Transverse colon (tissue), 4 donors: ENCODE results near the gene NSD1. TPM values are rescaled to one million over a fixed set of nuclear protein-coding genes. Genes with fewer than 3 reads are reported as not detected.

Experiments
- DNase-seq: peaks from one replicate; pipeline ENCODE4 v3.0.0-alpha.2; 2019
- H3K27ac ChIP-seq, 4 donors: fragments of 200-600 bp; sonication (generic); 2 replicates each; pipeline ENCODE4 v1.5.1; 2016 to 2018; ENCODE audit warnings: inconsistent platforms in 4 of 4
- H3K27me3 ChIP-seq: fragments of 200-600 bp; sonication (generic); 2 replicates; pipeline ENCODE4 v1.5.1; 2017; ENCODE audit warnings: inconsistent platforms
- H3K36me3 ChIP-seq, 4 donors: fragments of 200-600 bp; sonication (generic); 2 replicates each; pipeline ENCODE4 v1.5.1; 2017 to 2019; ENCODE audit warnings: inconsistent platforms in 4 of 4
- H3K4me1 ChIP-seq, 4 donors: fragments of 200-600 bp; sonication (generic); 2 replicates each; pipeline ENCODE4 v1.5.1; 2017 to 2020; ENCODE audit warnings: inconsistent platforms in 4 of 4
- H3K4me3 ChIP-seq, 4 donors: fragments of 200-600 bp; sonication (generic); 1 replicate in 1 of 4; 2 replicates in 3 of 4; pipeline versions ENCODE4 v1.5.1 to v1.6.1; 2017 to 2019; ENCODE audit warnings: inconsistent platforms in 4 of 4
- H3K9me3 ChIP-seq, 2 donors: fragments of 200-600 bp; sonication (generic); 2 replicates each; pipeline ENCODE4 v1.5.1; 2017 to 2019; ENCODE audit warnings: inconsistent platforms in 2 of 2
- EP300 ChIP-seq: sonication (generic); formaldehyde crosslinking; IDR thresholded peaks from one replicate; pipeline ENCODE4 v1.6.1; 2017; ENCODE audit warnings: antibody characterized with exemption, low read depth
- POLR2A ChIP-seq: fragments of 450-650 bp; IDR thresholded peaks from one replicate; pipeline ENCODE4 v1.6.1; 2016; ENCODE audit warnings: antibody characterized with exemption, mild to moderate bottlenecking, moderate library complexity
- POLR2AphosphoS5 ChIP-seq, 3 donors: sonication (generic); formaldehyde crosslinking; IDR thresholded peaks; one replicate each; pipeline ENCODE4 v1.6.1; 2016; ENCODE audit warnings: antibody characterized with exemption in 3 of 3
- WGBS, 2 donors: methylation state at CpG; one replicate each; pipeline ENCODE4 v1.1.5; 2018; ENCODE audit warnings: low coverage in 1 of 2; 5-methylcytosine and 5-hydroxymethylcytosine counted together
- in situ Hi-C, 4 donors: fragments of 200-750 bp; cut with MboI; loops; one replicate each; pipeline versions ENCODE4 v1.15.0 to v1.15.1; 2017; ENCODE audit warnings: low sequenced_read_pairs in 3 of 4, low pct_ligation_motif_present in 1 of 4, low pct_unique_long_range_greater_than_20kb in 1 of 4
- intact Hi-C: fragments of 100-400 bp; cut with DNase I; formaldehyde crosslinking; loops from one replicate; pipeline ENCODE4 v1.15.1; 2023; ENCODE audit warnings: low total_unique reads
- total RNA-seq, 4 donors: library from RNA; depleted of rRNA; stranded (reverse); fragments of >200 nt; gene quantifications; one replicate each; pipeline ENCODE4 v1.1.0, GENCODE V29; 2016
- TF ChIP-seq, protein P1 (sequence below), 5 experiments: fragments of 200-600 bp in 3 of 5; fragments of 450-650 bp in 2 of 5; sonication (generic) in 3 of 5; IDR thresholded peaks; 1 replicate in 2 of 5; 2 replicates in 3 of 5; pipeline ENCODE4 v1.5.1; 2016 to 2017; ENCODE audit warnings: antibody characterized with exemption in 5 of 5, inconsistent platforms in 3 of 5, mild to moderate bottlenecking in 2 of 5, moderate library complexity in 1 of 5

NSD1 gene
- total RNA-seq, 4 donors from 2014 or later = 32.6 to 84.9 (median 60.7) TPM

DNA sequence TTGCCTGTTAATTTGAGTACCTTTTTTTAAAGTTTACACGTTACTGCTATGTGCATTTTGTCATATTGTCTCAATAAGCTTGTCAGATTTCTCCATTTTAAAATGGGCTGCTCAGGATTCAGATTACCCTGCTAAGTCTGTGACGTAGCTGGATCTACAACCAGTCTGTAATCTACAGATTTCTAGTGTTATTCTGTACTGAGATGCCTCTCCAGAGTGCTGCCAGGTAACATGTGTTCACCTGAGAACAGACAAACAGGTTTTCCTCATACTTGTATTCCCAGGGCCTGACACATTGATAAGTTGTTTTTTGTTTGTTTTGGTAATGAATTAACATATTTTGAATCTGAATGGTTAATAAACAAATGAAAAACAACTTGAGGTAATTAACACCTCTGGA, 154.6 kb downstream of the NSD1 start:
- Histone ChIP-seq H3K27me3 (no peaks in the 10 kb centered on the region), H3K4me3 (no peak overlapping the region), H3K9me3 (no peaks in the 10 kb centered on the region), H3K27ac (no peak overlapping the region), H3K4me1 (no peaks in the 10 kb centered on the region), H3K36me3 (peaks cover 0 to 83% (median 33%) of the 10 kb centered on the region in 4 donors)
- in situ Hi-C loops (loop anchor here in 2 of 4 donors (25.0 kb wide), 2 partner anchors 151 to 176 kb away; partner anchors contain the start of gene NSD1 (in 1 of the 2)), intact Hi-C loops (no loop called here)
- no peak for DNase-seq
- 75 to 98% methylated on average over 1 to 2 of the region's 2 CpGs for WGBS, 2 donors
- TF ChIP-seq, protein P1, sequence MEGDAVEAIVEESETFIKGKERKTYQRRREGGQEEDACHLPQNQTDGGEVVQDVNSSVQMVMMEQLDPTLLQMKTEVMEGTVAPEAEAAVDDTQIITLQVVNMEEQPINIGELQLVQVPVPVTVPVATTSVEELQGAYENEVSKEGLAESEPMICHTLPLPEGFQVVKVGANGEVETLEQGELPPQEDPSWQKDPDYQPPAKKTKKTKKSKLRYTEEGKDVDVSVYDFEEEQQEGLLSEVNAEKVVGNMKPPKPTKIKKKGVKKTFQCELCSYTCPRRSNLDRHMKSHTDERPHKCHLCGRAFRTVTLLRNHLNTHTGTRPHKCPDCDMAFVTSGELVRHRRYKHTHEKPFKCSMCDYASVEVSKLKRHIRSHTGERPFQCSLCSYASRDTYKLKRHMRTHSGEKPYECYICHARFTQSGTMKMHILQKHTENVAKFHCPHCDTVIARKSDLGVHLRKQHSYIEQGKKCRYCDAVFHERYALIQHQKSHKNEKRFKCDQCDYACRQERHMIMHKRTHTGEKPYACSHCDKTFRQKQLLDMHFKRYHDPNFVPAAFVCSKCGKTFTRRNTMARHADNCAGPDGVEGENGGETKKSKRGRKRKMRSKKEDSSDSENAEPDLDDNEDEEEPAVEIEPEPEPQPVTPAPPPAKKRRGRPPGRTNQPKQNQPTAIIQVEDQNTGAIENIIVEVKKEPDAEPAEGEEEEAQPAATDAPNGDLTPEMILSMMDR (IDR thresholded peaks at IDR 0.05) = no peak
- TF ChIP-seq EP300 (no peak), POLR2A (no peak), POLR2AphosphoS5 (IDR thresholded peaks at IDR 0.05) (no peak)

DNA sequence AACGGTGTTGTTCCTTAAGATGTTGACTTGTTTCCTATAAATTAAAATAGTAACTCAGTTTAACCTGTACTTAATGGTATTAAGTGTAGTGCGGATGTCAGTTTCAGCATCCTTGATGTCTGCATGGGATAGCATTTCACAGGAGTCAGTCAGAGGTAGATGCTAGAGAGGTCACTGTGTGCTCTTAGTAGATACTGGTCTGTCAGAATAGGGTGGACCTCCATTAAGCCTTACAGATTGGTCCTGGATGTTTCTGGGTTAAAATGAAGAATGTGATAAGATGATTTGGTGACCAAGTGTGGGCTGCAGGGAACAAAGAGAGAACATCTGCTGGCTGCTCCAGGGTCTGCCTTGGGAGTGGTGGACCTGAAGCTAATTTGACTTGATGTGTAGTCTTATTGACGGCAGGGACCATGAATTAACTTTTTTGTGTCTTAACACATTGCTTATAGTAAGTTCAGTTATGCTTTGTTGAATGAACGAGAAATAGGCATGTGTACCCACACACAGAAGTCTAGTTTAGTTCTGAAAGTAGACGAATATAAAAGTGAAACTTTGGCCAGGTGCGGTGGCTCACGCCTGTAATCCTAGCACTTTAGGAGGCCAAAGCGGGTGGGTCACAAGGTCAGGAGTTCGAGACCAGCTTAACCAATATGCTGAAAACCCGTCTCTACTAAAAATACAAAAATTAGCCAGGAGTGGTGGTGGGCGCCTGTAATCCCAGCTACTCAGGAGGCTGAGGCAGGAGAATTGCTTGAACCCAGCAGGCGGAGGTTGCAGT, 157.4 kb downstream of the NSD1 start:
- H3K27ac ChIP-seq = no peak overlapping the region
- peaks cover 0 to 7% (median under 1%) of the 10 kb centered on the region in 4 donors for H3K4me1 ChIP-seq
- DNase-seq = no peak
- no peak overlapping the region for H3K4me3 ChIP-seq
- intact Hi-C loops (no loop called here), in situ Hi-C loops (loop anchor here in 2 of 4 donors (25.0 kb wide), 2 partner anchors 154 to 179 kb away; partner anchors contain the start of gene NSD1 (in 1 of the 2))
- TF ChIP-seq, protein P1 (IDR thresholded peaks at IDR 0.05) = no peak
- TF ChIP-seq POLR2AphosphoS5 (IDR thresholded peaks at IDR 0.05) = no peak
- no peak for TF ChIP-seq EP300
- no peak for TF ChIP-seq POLR2A
- no peaks in the 10 kb centered on the region for H3K9me3 ChIP-seq
- peaks cover 0 to 82% (median 34%) of the 10 kb centered on the region in 4 donors for H3K36me3 ChIP-seq
- WGBS, 2 donors = 83 to 93% methylated on average over 5 to 12 of the region's 12 CpGs
- no peaks in the 10 kb centered on the region for H3K27me3 ChIP-seq

DNA sequence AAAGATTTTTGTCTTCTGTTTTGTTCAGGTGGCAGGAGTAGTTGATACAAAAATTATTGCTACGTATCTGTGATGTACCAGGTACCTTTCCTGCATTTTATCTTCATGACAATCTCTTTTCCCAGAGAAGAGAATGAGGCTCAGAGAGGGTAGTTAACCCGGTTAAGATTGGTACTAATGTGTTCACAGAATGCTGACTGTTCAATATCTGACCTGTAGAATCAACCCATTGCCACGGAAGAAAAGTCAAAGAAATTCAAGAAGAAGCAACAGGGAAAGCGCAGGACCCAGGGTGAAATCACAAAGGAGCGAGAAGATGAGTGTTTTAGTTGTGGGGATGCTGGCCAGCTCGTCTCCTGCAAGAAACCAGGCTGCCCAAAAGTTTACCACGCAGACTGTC, 158.2 kb downstream of the NSD1 start:
- DNase-seq = no peak
- WGBS, 2 donors = 91 to 93% methylated on average over 4 to 7 of the region's 7 CpGs
- H3K4me1 ChIP-seq = peaks cover 4 to 14% (median 6%) of the 10 kb centered on the region in 4 donors
- no peaks in the 10 kb centered on the region for H3K27me3 ChIP-seq
- peaks cover 0 to 74% (median 32%) of the 10 kb centered on the region in 4 donors for H3K36me3 ChIP-seq
- TF ChIP-seq EP300 (no peak), POLR2AphosphoS5 (IDR thresholded peaks at IDR 0.05) (no peak), POLR2A (no peak)
- TF ChIP-seq, protein P1 (IDR thresholded peaks at IDR 0.05) = no peak
- no peak overlapping the region for H3K4me3 ChIP-seq
- no peaks in the 10 kb centered on the region for H3K9me3 ChIP-seq
- in situ Hi-C loops = loop anchor here in 2 of 4 donors (25.0 kb wide), 2 partner anchors 154 to 179 kb away; partner anchors contain the start of gene NSD1 (in 1 of the 2)
- intact Hi-C loops = no loop called here
- H3K27ac ChIP-seq = no peak overlapping the region

DNA sequence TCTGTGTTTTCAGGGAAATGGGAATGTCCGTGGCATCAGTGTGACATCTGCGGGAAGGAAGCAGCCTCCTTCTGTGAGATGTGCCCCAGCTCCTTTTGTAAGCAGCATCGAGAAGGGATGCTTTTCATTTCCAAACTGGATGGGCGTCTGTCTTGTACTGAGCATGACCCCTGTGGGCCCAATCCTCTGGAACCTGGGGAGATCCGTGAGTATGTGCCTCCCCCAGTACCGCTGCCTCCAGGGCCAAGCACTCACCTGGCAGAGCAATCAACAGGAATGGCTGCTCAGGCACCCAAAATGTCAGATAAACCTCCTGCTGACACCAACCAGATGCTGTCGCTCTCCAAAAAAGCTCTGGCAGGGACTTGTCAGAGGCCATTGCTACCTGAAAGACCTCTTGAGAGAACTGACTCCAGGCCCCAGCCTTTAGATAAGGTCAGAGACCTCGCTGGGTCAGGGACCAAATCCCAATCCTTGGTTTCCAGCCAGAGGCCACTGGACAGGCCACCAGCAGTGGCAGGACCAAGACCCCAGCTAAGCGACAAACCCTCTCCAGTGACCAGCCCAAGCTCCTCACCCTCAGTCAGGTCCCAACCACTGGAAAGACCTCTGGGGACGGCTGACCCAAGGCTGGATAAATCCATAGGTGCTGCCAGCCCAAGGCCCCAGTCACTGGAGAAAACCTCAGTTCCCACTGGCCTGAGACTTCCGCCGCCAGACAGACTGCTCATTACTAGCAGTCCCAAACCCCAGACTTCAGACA, 160.4 kb downstream of the NSD1 start:
- in situ Hi-C loops (loop anchor here in 2 of 4 donors (25.0 kb wide), 2 partner anchors 157 to 182 kb away; partner anchors contain the start of gene NSD1 (in 1 of the 2)), intact Hi-C loops (no loop called here)
- Histone ChIP-seq H3K27me3 (no peaks in the 10 kb centered on the region), H3K36me3 (peaks cover 0 to 54% (median 21%) of the 10 kb centered on the region in 4 donors), H3K9me3 (no peaks in the 10 kb centered on the region), H3K4me1 (peaks cover 4 to 22% (median 9%) of the 10 kb centered on the region in 4 donors), H3K27ac (no peak overlapping the region), H3K4me3 (no peak overlapping the region)
- DNase-seq = no peak
- TF ChIP-seq, protein P1 (IDR thresholded peaks at IDR 0.05) = no peak
- no peak for TF ChIP-seq POLR2A
- no peak for TF ChIP-seq POLR2AphosphoS5 (IDR thresholded peaks at IDR 0.05)
- no peak for TF ChIP-seq EP300
- WGBS, 2 donors = 92 to 93% methylated on average over 4 to 9 of the region's 12 CpGs
